Effector CD4-positive, alpha-beta T cell (primary cell): ENCODE measurements around the gene HOXA6.

ENCODE experiments used
- DNase-seq: peaks from one replicate; pipeline ENCODE4 v3.0.0-alpha.2; 2020

Gene HOXA6

DNA sequence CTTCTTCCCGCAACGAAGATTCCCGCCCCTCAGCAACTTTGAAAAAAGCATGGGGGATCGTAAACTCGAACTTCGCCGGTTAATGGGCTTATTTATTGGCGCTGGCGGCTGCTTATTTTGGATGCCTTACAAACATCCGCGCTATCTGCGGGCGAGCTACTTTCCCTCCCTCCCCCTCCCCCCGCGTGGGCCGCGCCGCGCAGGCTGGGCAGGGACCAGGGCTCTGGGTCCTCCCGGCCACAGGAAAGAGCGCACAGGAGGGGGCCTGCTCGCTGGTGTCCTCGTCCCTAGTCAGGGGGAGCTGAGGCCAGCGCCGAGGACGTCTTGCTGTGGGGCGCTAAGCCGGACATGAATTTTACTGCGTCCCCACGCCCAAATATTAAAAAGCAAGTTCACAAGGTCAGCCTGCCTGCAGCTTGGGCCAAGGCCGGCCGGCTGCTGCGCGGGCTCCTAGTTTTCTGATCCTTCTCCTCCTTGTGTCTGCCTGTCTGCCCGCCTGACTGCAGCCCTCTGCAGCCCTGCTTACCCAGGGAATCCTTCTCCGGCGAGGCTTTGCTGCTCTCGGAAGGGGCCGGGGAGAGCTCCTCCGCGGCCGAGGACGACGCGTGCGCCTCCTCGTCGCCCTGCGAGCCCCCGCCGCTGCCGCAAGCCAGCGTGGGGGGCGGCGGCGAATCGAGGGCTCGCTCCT, 25.4 kb upstream of the HOXA6 start:
- no peak for DNase-seq

DNA sequence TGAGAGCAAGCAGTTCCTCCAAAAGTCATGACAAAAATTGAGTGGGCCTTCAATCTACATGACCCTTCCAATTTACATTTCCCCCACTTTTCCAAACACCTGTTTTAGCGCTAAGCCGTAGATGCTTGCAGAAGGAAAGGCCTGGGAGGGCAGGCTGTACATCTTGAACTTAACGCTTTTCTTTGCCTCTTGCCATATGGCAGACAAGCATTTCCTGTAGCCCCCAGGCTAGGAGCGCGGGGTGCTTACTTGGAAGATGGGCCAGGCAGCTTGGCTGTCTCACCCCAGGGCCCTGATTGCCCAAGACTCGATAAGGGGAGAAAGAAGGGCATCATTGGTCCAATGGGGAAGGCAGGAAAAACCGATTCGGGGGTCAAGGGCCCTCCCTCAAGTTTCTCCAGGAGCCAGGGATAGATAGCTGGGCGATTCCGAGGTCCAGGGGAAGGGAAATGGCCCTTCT, 24.8 kb upstream of the HOXA6 start:
- DNase-seq = no peak

DNA sequence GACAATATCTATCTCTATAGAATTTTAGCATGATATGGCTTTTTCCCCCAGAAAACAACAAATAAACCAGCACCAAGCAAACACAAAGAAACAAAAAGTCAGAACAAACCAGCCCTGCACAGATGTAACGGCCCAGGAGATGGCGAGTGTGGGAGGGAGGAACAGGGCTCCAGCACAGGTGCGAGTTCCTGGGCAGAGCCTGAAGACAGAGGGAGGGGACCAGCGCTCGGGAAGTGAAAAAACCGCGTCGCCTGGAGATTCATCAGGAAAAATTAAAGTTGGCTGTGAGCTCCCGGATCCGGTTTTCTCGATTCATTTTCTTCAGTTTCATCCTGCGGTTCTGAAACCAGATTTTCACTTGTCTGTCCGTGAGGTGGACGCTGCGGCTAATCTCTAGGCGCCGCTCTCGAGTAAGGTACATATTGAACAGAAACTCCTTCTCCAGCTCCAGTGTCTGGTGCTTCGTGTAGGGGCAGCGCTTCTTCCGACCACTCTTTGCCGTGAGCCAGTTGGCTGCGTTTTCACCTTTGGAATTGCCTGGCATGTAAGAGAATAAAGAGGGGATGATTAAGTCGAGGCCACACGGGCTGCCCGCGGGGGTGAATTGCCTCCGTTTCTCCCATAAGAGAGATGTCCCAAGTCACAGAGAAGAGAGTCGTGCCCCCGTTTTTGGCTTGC, 24.2 kb upstream of the HOXA6 start:
- DNase-seq = no peak

DNA sequence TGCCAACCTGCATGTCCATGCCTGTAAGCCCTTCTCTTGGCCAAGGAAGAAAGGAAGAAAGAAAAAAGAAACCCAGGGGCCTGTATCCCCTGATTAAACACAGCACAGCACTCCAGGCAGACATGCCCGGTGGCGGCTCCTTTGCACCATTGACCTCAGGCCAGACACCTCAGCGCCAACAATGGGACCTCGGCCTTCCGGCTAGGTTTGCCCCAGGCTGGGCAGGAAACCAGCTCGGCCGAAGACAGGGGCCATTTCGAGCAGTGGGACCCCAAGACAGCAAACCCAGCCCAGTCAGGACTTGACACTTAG, 23.7 kb upstream of the HOXA6 start:
- no peak for DNase-seq

DNA sequence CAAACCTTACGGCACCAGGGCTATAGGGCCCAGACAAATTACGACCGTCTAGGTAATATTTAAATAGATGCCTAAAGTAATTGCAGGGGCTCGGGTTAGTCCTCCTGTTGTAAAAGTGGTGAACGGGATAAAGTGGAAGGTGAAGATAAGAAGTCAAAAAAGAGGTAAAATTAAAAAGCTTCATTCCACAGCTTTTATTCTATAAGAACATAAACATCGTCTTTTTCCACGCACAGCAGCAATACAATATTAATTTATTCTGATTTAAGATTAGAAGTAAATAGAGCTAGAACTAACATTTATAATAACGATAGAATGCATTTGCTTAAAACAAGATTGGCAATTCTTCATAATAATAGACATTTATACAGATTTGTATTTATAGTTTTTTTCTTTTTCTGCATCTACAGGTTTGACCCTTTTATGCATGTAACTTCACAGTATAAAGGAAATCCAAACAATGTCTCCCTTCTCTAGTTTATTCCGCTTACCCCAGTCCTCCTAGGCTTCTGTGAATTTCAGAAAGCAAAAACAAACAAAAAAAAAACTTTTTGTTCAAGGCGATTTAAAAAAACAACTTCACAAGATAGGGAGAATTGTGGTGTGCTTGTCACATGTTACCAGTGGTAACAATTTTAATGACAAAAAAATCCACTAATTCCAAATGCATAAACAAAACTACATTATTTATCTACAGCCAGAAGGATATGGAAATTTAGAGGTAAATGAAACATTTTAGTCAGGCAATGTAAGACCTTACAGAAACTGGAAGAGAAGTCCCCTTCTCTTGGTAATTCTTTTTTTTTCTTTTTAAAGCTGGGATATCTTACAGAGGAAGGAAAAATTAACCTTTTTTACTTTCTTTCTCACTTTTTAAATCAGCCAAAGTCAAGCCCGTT, 23.1 kb upstream of the HOXA6 start:
- DNase-seq = no peak

DNA sequence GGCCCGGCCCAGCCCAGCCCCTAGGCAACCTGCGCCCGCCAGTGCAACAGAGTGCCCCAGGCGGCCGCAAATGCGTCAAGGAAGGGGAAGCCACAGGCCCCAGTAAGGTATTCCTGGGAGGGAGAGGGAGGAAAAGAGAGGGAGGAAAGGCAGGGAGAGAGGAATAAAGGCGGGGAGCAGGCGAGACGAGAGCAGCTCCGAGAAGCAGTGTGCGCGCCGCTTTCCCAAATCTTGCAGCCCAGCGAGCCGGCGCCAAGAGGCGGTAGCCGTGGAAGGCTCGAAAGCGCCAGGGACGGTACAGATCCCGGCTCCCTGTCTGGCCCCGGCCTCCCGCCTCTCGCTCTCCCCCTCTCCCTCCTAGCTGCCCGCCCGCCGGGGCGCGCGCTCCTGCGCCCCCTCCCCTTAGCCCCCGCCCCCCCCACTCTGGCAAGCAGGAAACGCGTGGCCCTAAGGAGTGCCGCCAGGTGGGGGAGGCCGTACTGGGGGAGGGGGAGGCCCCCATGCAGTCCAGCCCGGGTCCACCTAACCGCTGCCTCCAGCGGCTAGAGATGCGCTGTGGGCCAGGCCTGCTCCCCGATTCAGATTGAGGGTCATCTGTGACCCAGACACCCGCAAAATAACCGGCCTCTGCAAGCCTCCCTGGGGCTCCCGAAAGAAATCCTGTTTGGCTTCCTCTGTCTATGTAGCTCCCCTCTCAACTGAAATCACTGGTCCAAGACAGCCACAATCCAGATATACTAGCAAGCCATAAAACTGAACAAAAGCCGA, 22.3 kb upstream of the HOXA6 start:
- DNase-seq = no peak

DNA sequence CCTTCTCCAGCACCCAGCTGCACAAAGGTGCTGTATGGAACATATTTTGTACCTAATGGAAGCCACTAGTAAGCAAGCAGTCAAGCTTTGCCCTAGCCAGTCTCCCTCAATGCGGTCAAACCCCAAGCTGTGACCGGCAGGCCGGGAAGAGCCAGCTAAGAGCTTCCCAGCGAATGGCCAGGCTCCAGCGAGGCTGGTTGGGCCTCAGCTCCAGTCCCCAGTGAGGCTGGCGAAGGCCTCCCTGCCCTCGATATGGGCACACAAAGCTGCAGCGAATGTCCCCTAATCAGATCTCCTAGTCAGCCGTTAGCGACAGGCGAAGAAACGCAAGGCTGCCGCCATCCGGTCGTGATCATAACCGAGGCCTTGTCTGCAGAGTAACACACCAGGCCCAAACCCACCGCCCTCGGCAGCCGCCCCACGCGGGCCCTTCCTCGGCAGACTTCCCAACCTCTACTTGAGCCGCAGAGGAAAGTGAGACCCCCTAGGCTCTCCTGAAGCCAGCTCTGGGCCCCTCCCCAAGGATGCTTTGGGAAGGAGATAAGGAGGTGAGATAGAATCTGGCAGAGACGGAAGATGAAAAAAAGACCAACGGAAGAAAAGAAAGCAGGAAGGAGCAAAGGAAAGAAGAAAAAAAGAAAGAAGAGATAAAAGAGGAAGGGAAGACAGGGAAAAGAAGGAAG, 20.8 kb upstream of the HOXA6 start:
- no peak for DNase-seq

DNA sequence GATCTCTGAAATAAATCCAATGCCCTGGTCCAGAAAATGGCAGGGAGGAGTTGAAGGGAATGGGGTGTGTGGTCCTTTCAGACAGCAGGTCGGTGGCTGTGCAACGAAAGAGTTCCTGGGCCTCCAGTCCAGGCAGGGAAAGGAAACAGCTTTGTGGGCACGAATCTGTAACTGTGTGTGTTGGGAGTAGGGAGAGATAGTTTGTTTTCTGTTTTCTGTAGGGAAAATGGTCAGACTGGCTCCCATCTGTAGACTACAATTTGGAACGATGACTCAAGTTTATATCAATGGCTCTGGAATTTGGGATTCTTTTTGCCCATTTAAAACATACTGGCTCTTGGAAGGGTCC, 20.3 kb upstream of the HOXA6 start:
- DNase-seq = no peak

DNA sequence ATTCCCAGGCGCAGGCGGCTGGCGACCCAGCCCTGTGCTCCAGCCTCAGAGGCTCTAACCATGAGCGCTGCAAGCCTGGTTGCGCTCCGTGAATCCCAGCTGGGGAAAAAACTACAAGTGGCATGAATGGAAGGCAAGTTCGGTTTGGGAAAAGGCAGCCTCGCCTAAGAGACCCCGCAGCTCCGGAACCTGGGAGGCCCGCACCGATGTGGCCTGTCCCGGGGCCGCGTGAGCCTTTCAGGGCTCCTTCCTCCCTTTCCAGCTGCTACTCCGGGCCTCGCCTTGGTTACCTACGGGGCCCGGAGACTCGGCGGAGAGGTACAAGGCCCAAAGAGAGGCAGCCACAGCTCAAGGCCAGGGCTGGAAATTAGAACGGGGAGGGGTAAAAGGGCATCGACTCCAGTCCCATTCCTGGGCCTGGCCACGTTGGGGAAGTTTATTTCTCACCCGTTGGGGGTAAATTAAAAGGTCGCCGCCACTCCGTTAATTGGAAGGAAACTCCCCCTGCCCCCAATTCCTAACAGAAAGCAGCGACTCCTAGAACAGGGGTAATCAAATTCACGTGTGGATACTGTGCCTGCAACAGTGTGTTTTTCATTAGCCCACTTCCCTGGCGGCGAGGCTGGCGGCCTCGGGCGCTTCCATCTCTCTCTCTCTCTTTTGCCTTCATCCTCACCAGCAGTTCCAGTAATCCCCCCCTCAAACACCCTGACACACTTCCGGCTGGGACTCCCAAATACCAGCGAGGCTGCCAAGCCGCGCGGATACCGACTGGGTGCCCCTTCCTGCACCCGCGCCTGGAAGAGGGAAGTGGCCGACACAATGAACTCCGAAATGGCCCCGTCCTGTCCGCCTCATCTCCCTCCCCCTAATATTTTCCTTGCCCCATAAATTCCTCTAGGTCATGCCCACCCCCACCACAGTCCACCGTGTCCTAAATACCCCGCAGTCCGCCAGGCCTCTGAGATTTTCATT, 19.2 kb upstream of the HOXA6 start:
- DNase-seq = no peak

DNA sequence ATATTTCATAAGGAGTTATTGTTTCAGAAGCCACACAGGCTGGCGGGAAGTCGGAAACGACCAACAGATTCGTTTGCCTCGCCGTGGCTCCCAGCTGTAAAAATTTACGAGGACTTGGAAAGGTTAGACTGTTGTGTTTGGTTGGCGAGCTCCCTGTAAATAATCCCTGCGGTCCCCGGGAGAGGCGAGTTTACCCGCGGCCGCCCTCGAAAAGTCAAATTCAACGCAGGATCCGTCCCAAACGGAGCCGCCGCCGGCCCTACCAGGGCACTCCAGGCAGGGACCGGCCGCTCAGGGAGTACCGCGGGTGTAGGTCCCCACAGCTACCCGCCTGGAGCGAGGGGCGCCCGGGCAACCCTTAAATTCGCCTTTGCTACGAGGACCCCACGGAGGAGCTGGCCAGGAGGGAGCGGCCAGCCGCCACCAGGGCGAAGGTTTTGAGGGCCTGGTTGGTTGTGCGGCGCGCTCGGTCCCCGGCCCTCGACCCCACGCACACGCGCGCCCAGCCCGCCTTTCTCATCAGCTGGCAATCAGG, 18.5 kb upstream of the HOXA6 start:
- no peak for DNase-seq

DNA sequence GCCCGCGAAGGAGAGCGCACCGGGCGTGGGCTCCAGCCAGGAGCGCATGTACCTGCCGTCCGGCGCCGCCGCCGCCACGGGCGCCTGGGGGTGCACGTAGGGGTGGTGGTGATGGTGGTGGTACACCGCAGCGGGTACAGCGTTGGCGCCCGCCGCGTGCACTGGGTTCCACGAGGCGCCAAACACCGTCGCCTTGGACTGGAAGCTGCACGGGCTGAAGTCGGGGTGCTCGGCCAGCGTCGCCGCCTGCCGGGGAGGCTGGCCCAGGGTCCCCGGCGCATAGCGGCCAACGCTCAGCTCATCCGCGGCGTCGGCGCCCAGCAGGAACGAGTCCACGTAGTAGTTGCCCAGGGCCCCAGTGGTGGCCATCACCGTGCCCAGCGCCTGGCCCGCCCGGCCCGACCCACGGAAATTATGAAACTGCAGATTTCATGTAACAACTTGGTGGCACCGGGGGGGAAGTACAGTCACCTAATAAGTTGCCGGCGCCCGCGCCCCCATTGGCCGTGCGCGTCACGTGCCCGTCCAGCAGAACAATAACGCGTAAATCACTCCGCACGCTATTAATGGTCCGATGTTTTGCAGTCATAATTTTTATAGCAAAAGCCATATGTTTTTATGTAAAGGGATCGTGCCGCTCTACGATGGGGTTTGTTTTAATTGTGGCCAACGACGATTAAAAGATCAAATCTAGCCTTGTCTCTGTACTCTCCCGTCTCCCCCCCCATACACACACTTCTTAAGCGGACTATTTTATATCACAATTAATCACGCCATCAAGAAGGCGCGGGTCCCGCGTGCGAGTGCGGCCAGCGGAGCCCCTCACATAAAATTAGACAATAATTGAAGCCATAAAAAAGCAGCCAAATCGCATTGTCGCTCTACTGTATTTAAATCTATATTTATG, 17.8 kb upstream of the HOXA6 start, which contains the start of gene HOXA9:
TSS of gene HOXA9 (minus strand) at position 449 of the 907 bp plus-strand sequence. CDS start at position 369, 80 bp downstream.
- no peak for DNase-seq

DNA sequence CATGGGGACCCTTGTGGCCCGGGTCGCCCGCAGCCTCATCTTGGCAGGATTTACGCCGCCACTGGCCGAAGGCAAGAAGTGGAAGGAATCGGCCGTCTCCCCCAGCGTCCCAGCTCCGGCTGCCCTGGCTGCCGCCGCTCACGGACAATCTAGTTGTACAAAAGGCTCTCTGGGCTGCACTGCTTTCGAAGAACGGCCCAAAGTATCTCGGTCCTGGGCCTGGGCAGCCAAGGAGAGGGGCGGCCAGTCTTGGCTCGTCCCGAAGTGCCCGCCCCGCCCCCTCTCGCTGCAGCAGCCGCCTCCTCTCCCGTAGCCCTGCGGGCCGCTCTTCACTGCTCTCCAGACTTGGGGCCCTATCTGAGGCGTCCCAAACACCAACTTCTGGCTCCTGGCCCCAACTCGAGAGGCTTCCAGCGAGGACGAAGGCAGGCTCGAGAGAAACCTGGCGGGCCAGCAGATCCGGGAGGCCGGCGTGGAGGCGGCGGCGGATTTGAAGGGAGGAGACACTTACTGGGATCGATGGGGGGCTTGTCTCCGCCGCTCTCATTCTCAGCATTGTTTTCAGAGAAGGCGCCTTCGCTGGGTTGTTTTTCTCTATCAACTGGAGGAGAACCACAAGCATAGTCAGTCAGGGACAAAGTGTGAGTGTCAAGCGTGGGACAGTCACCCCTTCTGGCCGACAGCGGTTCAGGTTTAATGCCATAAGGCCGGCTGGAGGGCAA, 17.0 kb upstream of the HOXA6 start:
- no peak for DNase-seq

DNA sequence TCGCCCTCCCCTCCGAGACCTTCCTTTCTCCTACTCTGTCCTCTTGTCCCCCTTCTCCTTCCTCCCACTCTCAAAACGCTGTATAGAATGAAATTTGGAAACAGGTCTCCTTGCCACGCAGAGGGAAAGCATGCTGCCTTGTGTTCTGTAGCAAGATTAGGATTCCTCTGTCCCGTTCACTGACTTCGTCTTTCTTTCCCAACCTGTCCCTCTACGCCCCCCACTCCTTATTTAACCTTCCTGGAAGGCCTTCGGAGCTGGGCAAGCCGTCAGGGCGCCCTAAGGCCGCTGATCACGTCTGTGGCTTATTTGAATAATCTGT, 16.4 kb upstream of the HOXA6 start:
- no peak for DNase-seq

DNA sequence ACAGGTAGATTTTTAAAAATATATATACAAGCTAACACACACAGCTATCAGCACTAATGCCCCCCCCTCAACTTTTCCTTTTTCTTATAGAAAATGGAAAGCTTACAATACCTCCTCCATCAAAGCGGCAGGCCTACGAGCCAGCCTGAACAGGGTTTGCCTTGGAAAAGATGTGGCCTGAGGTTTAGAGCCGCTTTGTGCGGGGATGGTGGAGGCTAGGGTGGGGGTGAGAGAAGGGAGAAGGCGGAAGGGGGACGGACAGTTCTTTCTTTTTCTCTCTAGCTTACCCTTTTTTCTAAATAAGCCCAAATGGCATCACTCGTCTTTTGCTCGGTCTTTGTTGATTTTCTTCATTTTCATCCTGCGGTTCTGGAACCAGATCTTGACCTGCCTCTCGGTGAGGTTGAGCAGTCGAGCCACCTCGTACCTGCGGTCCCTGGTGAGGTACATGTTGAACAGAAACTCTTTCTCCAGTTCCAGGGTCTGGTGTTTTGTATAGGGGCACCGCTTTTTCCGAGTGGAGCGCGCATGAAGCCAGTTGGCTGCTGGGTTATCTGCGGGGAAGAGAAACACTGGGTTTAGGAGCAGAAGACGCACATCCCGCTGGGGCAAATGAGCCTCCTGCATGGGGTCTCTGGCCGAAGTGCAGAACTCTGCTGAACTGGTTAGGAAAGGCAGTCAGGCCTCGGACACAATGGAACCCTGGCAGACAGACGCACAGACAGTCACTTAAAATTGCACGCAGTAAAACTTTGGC, 15.9 kb upstream of the HOXA6 start:
- no peak for DNase-seq

DNA sequence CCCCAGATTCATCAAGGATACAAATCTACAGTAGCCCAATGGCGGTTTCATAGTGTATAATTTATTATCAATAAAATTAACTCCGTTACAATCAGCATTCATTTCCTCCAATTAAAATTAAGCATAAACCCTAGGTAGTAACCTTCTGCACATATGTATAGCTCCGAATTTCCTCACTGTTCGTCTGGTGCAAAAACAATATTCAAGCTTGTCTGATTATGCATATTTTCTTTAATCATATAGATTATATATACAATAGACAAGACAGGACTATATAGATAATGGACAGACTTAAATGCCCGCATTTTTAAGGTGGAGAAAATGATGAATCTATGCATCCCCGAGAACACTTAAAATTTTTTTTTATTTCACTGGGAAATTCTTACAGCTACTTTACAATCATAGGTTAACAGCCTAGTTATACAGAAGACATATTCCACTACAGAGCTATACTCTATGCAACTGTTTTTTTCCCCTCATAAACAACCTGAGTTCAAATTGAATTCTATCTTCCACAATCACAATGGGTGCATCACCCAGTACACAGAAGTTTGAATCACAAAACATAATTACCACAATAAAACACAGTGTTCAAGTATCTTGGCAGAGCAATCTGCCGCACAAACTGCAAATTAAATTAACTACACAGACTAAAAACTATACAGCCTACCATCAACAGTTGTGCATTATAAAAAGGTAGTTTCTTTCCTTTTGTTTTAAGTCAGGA, 15.2 kb upstream of the HOXA6 start:
- no peak for DNase-seq

DNA sequence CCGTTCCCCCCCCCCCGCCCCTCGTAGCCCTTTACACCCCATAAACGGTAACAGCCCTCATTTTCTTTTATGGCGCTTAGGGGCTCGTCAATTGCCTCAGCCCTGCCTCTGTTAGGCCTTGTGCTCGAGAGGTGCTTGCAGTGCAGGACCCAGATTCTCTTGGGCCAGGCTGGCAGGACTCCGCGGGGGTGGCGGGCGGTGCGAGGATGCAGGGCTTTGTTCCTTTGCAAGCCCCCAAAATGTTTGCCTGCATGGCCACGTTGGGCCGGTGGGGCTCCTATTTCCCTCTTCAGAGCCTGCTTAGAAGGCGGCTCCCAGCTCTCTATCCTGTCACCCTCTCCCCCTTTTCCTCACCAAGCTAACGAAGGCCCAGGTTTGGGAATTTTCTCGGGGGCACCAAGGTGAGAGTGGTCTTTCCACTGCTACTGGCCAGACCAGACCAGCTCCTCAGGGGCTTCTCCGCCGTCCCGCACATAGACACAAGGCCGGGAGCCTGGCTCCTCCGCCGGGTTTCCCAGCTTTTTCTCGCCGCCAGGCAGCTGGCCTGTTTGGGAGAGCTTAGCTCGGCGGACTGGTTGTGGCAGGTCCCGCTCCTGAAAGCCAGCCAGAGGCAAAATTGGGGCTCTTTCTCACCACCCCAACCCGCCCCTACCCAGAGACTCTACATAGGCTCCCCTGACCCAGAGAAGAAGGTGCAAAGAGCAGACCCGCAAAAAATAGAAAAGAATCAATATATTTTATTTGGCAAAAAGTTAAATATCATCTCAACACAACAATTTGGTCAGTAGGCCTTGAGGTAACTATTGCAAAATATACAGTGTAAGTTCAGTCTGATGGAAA, 14.4 kb upstream of the HOXA6 start:
- DNase-seq = no peak

DNA sequence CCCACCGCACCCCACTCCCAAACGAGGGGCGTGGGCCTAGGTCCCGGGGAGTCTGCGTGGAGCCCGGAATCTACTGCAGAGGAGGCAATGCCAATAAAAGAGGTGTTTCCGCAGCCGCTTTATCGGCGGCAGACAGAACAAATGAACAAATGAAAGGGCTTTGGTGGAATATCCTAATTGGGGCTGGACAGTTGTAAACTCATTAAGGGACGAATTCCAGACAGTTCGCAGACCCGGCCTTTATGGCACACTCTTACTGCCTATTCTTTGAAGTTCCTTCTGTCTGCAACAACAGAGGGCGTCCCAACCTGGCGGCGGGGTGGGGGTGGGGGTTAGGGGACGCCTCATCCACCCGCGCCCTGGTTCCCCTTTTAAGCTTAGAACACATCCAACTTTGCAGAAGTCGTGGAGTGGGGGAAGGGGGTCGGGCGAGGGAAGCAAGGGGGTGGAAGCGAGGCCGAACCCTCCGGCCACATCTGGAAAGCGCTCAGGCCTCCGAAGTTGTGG, 13.7 kb upstream of the HOXA6 start:
- DNase-seq = no peak
